GM18499 (cell line): Measurements from ENCODE around the gene VTCN1.
"Not testable (repeated sequence)": the region's sequence is repeated elsewhere in the genome, so short reads cannot be mapped to it uniquely, and the experiment has no call there.

Experiments used
- ATAC-seq: cut with Tn5 transposase; IDR thresholded peaks from one replicate; pipeline ENCODE4 v1.9.1; 2021; ENCODE audit warnings: moderate number of reproducible peaks; ENCODE audit not compliant: insufficient read depth, unreplicated experiment

VTCN1 gene

DNA sequence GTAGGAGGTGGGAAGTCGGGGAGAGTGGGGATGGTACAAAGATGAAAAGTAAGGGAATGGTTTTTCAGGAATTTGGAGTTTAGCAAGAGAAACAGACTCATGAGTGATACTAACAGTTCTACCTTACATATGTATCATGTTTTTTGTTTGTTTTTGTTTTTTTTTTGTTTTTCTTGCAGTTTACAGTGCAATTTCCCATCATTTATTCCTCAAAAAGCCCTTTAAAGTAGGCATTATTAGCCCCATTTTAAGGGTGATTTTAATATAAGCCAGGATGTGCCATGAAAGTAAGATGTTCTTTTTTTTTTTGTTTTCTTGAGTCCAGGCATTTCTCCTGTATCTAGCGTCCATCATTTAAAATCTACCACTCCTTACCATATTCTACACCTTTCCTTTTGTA, 75.4 kb downstream of the VTCN1 start:
- no peak for ATAC-seq

GRCh38 chr1:117130526-117130925, 80.2 kb downstream of the VTCN1 start:
- no peak for ATAC-seq

DNA sequence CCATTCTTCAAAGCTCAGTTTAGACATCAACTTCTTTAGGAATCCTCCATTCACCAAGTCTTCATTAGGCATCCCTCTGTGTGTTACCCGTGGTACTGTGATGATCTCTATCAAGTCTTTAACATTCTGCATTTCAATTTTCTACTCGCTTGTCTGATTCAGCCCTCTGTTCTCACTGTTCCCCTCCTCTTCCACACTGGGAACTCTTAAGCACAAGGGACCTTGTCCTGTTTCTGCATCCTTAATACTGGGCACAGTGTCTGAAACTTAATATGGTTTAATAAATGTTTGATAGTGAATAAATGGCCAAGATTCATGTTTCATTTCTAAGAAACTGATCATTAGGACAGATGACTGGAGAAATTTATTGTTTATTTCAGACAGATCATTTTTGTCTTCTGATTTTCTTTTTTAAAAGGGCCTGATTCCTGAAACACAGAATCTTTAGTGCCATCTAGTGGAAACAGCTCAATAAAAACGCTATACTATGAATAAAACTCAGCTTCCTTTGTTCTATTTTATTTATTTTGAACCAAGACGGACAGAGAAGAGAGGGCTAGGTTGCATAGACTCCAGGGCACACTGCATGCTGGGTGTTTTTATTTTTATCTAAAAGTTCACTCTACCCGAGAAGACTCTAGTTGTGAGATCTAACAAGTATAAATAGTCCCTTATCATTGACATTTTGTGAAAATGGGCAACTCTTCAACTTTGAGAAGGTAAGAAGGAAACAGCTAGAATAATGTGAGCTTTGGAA, 82.2 kb downstream of the VTCN1 start:
- no peak for ATAC-seq

DNA sequence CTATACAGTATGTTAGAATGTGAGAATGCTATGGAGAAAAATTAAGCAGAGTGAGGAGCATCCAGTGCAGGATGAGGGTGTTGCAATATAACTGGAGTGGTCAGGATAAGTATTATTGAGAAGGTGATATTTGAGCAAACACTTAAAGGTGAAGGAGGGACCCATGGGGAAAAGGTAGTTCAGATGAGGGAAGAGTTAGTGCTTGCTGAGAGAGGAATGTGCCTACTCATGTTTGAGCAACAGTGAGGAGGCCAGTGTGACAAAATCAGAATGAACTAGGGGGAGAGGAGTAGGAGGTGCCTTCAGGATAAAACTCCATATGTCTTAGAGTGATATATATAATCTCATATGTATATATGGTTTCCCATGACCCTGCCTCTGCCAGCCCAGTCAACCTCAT, 82.9 kb downstream of the VTCN1 start:
- no peak for ATAC-seq

DNA sequence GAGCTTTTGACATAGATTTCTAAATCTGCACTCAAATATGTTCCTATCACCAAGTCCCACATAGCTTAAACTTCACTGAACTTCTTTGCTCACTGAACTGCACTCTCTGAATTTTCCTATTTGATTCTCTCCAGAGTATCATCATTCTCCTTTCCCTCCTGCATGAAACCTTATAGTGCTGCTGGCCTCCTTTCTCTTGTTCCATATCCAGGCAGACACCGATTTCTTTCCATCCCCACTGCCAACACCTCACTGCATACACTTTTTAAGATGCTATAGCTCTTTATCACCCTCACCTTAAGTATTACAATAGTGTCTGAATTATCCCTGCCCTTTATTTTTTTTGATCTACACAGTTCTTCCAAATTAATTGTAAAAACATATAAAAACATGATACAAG, 86.1 kb downstream of the VTCN1 start:
- no peak for ATAC-seq

DNA sequence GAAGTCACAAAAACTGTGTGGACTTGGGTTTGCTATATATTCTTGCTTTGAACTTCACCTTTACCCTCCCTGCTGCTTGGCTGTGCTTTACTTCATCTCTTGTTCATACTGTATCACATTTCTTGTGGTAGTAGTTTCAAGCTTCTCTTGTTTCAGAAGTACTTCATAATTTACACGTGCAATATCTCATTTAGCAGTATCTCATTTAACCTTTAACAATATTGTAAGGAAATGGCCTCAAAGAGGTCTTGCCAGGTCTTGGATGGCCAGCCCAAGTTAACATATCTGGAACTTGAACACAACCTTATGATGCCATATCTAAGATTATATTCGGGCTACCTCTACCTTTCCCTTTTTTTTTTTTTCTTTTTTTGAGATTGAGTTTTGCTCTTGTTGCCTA, 87.5 kb downstream of the VTCN1 start:
- no peak for ATAC-seq

DNA sequence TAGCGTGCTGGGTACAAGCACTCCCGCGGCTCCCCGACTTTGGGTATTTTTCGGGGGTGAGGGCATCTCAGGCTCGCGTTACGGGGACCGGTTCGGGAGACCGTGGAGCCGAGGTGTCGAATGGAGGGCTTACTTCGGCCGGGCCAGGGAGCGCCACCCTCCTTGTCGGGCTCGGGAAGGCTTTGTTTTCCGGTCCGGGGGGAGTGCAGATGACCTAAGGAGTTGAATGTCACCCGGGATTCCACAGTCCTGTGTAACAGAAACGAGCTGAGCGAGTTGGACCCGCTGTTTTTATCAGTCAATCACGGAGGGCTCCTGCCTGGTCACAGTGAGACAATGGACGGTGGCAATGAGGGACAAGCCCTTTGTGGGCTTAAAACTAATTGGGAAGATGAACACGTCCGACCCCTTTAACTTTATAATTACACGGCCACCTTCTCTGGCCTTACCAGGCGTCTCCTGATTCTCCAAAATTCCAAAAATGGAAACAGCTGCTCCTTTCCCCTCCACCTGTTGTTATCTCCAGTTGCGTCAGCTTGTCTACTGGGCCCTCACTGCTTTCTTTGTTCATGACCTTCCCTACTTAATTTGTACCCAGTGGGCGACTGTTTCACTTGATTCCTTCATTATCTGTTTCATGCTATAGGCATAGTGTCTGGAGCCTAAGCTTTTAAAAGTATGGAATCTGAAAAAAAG, 88.2 kb downstream of the VTCN1 start:
- ATAC-seq = no peak

DNA sequence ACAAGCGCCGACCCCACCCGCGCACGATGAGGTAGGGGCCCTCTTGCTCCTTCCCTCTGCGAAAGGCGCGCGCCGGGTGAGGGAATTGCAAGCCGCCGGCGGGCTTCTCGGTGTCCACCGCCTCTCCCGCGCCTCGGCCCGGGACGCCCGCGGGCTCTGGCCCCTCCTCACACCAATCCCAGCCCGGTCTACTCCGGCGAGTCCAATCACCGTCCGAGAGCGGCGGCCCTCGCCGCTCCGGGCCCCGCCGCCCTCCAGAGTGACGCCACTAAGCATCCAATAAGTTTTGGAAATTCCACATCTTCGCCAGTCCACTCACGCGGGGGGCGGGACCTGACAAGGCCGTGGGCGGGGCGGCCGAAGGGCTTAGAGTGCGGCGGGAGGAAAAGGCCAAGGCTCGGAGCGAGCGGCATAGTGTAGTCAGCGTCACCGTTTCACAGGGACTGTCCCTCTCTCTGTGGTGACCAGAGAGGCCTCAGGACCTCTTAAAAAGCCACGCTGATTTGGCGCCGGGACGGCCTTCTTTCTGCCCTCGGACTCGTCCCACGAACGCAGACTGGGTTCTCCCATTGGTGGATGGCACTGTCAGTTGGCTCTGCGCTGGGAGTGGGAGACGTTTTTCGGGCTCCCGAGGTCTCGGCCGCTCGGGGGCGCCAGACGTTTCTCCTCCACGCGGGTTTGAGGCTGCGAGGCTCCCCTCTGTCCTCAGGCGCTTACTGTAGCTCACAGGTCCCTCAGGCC, 89.0 kb downstream of the VTCN1 start, which contains the start of gene TRIM45:
Gene TRIM45 (minus strand): TSS at position 161 of the 741 bp plus-strand sequence. CDS start 548 bp downstream, outside the sequence.
- peak; percentile 67 for ATAC-seq

GRCh38 chr1:117120774-117121588, 89.7 kb downstream of the VTCN1 start:
- ATAC-seq = no peak

DNA sequence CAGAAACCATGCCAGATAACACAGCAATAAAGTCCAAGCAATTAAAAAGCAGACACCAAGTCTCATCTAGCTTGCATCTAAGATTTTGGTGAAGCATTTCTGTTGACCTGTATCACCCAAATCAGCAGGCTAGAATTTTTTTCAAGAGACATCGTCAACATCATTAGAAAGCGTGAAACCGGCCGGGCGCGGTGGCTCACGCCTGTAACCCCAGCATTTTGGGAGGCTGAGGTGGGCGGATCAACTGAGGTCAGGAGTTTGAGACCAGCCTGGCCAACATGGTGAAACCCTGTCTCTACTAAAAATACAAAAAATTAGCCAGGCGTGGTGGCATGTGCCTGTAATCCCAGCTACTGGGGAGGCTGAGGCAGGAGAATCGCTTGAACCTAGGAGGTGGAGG, 91.6 kb downstream of the VTCN1 start:
- not testable (repeated sequence) for ATAC-seq

DNA sequence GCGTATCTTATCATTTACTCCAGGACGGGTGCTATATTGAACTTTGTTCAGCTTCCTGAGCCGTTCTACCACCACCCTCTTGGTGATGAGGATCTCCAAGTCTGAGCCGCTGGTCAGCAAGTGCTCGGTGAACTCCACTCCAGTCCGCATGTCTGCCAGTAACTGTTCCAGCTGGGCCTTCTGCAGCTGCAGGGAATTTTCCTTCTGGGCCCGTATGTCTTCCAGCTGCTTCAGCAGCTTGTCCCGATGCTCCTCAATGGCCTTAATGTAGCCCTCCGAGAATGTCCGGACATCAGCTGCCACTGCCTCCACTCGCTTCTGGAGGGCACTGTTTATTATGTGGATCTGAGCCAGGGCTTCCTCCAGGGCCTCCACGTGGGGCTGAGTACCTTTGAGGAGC, 92.6 kb downstream of the VTCN1 start:
- no peak for ATAC-seq

- no peak for ATAC-seq
Observed at GRCh38 chr1:117117697-117118096, 93.0 kb downstream of the VTCN1 start.

DNA sequence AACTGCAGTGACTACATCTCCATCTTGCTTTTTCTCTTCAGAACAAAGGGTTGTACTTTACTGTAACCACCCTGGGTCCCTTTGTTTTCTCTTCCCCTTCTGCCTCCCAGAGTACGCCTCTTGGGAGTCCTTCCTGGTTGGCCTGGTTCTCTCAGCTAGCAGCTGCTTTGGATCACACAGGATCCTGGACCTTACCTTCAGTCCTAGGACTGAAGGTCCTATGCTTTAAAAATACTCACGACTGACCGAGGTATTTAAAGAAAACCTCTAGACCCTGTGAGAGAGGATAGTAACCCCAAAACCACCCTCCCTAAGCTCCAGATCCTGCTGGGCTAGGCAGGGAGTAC, 94.0 kb downstream of the VTCN1 start:
- ATAC-seq = no peak

GRCh38 chr1:117116090-117116783, 94.5 kb downstream of the VTCN1 start:
- ATAC-seq = no peak

- no peak for ATAC-seq
Observed at GRCh38 chr1:117114877-117115276, 95.8 kb downstream of the VTCN1 start.

- ATAC-seq = no peak
Observed at GRCh38 chr1:117113199-117113598, 97.5 kb downstream of the VTCN1 start.

DNA sequence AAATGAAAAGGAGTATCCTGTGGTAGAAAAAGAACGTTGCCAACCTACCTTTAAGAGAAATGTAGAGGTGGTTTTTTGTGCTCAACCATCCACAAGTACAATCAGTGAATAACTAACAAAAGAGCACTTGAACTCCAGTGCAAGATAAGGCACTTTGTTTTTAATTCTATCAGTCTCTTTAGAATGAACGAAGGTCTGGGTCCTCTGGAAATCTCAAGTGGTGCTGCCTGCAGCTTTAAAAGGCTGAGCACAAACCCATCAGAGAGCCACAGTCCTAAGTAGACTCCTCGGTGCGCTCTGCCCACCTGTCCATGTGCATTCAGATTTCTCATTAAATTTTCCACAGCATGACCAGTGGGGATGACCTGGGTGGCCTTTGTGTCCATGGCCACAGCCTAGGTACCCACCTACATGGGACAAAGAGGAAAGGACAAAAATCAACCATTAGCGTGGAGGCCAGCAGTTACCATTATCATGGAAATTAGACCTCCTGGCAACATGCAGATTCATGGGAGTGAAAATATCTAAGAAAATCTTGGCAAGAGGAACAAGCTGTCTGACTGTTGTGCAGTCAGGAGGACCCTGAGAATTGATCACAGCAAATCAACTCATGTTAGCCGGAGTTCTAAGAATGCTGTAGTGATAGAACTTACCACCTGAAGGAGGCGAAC, 98.5 kb downstream of the VTCN1 start:
- no peak for ATAC-seq

DNA sequence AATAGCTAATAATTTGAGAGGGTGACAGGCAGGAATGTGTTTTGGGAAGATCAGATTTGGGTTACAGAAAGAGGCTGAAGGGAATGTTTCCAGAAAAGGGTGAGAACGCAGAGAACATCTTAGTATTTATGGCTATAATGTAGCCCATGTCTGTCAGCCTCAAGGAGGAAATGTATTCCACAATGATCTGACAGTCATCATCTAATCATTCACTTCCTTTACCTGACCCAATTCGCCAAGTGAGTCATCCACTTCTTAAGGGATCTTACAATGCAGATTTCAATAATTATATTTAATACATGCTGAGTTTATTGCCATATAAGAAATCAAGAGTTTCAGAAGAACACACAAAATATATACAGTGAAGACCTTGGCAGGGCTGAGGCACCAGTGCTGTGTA, 100.0 kb downstream of the VTCN1 start:
- ATAC-seq = no peak

- ATAC-seq = no peak
Observed at GRCh38 chr1:117107364-117107763, 103.4 kb downstream of the VTCN1 start.
